NCI-H1930 (cell line): Measurements from ENCODE around the gene TBC1D22A.

Experiments used
- DNase-seq, 2 experiments: peaks; one replicate each; lab custom pipeline; 2025; lab: John Stamatoyannopoulos, UW

The TBC1D22A gene

DNA sequence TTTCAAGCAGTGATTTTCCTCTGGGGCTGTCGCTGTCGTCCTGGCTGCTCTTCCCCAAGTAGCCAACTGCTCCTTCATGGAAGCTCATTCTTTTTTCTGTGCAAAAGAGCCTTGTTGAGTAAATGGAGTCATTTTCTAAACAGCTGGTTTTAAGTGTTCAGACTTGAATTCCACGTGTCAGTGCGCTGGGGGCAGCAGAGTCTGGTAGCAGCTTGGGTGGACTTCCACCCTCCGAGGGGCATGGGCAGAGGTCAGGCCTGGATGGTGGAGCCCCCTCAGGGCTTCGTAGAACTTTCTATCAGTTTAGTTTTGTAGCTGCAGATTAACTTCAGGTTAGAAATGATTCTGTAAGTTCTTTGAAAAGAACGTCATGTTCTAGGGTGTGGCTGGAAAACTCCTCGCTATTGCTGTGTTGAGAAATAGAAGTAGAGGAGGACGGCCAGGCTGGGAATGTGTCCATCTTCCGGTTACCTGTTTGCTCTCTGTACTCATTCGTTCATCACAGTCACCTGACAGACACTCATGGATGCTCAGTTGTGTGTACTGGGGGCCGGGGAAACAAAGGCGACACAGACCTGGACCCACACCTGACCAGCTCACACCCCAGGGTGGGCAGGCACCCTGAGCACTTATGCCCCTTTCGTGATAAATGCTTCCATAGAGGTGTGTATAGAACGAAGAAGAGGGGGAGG, 270.7 kb downstream of the TBC1D22A start:
- no peak for DNase-seq

GRCh38 chr22:47033648-47034000, 271.2 kb downstream of the TBC1D22A start:
- DNase-seq = no peak

GRCh38 chr22:47034076-47034808, 271.8 kb downstream of the TBC1D22A start:
- DNase-seq = no peak

DNA sequence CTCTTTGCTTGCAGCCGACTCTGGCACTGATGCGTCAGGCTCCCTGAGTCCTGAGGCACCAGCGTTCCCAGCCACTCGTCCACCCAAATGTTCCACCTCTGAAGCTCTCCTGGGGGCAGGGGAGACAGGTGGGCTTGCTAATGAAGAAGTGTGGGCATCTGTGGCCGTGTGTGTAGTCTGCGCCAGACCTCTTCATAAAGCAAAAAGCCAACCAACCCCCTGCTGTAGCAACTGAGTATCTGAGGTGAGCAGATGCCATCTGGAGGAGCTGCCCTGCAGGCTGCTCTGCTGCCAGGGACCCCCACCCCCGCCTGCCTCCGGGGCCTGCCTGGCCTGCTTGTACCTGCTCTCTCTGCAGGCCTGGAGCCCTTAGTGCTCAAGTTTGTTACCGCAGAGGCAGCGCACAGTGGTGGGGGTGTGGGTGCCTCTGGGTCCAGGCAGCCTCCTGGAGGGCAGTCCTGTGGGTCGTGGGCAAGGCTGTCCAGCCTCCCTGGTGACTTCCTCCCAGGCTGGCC, 272.5 kb downstream of the TBC1D22A start:
- DNase-seq = no peak

- no peak for DNase-seq
Measured at GRCh38 chr22:47035425-47035881, 273.0 kb downstream of the TBC1D22A start.

GRCh38 chr22:47036352-47036751, 273.9 kb downstream of the TBC1D22A start:
- no peak for DNase-seq

GRCh38 chr22:47036936-47037485, 274.6 kb downstream of the TBC1D22A start:
- no peak for DNase-seq

- no peak for DNase-seq
Measured at GRCh38 chr22:47038206-47038835, 275.9 kb downstream of the TBC1D22A start.

DNA sequence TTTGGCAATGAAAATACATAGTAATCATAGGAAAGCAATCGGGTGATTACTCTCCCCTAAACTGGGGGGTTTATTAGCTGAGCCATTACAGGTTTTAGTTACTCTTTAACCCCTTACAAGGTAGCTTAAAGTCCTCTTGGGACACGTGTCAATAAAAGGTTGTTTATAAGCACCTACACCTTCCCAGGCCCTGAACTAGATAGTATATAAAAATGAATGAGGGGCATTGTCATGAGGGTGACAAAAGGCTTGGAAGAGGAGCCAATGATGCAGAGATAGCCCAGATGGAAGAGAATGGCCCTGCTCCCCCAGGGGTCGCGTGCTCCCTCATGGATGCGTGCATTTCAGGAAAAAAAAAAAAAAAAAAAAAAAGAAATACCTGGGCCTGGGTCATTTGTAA, 276.9 kb downstream of the TBC1D22A start:
- DNase-seq = no peak

- no peak for DNase-seq
Measured at GRCh38 chr22:47040486-47041270, 278.2 kb downstream of the TBC1D22A start.

- DNase-seq = no peak
Measured at GRCh38 chr22:47041271-47042115, 279.0 kb downstream of the TBC1D22A start.

- no peak for DNase-seq
Measured at GRCh38 chr22:47042116-47042825, 279.8 kb downstream of the TBC1D22A start.

DNA sequence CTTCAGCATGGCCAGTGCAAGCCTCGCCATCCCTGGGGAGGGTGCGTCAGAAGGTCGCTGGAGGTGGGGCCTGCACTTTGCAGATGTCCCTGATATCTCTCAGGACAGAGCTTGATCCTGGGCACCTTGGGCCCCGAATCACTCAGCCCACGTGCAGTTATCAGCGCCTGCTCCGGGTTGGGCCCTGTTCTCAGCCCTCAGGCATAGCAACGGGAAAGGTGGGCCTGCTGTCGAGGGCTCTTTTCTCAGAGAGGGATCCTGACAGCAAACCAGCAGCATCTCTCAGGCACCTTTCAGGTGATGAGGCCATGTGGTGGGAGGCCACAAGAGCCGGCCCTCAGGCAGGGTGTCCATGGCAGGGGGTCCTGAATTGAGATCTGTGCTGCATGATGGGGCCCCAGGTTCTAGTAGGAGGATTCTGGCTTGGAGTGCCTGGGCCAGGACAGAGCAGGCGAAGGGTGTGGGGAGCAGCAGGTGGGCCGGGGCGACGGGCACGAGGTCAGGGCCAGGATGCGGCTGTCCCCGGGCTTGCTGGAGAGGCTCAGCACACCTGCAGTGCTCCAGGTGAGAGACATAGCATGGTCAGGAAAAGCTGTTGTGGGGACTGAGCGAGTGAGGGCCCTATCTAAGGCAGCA, 280.5 kb downstream of the TBC1D22A start:
- no peak for DNase-seq

DNA sequence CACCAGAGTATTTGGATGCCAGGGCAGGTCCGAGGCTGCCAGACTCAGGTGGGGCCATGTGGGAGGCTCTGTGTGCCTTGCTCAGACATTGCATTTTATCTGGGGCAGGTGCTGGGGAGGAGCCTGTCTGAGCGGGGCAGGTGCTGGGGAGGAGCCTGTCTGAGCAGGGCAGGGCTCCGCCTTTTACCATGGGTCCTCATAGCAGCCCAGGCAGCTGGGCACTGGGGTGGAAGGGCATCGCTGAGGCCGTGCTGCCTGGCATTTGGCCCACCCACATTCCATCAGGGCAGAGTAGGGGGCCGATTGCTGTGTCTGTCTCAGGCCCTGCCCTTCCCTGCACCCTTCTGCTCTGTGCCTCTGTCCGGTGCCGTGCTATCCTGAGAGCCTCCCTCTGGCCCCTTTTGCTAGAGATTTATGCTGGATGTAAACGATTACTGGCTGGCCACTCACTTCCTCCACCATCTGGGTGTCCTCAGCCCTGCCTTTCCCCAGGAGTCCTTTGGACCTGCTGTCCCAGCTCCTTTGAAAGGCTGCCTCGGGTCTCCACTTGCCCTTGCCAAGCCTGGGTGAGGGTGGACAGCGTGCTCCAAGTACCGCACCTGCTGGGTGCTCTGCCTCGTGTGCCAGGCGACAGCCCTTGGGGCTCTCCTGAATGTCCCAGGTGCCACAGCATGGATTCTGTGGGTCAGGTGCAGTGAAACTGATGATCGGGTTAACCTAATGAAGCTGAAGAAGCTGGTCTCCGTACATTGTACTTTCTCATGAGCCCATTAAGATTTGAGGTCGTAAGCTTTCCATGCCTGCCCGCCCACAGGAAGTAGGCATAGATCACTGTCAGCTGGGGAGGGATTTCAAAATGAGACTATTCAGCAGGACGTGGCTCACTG, 281.6 kb downstream of the TBC1D22A start:
- no peak for DNase-seq

DNA sequence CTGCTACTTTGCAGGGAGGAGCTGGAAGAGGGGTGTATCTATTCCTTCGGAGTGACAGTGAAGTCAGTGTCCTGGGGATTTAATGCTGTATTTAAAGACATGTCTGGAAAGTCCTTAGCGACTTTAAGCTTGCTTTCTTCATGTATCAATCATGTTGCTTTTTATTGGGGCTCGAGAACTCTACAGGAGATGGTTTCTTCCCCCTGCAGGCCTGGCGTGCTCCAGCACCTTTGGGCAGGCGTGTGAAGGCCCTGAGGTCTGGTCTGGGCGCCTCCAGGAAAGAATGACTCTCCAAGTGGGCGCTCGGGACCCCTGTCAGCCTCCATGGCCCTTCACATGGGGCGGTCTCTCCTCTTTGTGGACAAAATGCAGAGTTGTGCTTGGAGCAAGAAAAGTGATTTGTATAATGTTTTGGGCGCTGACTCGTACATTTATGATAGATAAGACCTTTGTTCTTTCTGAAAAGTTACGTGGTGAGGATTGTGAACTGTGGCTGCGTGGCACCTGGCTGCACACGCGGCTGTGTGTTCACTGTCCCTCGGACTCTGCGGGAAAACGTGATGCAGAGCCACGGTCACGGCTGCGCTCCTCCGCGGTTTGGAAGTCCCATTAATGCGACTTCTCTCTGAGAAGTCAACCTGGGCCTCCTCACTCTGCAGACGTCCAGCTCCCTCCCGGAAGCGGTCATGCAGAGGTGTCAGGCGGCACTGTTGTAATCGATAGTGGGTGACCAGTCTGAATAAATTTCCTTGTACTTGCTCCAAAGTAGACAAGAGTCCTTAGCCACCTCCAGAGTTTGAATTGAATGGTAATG, 282.5 kb downstream of the TBC1D22A start:
- DNase-seq = no peak

DNA sequence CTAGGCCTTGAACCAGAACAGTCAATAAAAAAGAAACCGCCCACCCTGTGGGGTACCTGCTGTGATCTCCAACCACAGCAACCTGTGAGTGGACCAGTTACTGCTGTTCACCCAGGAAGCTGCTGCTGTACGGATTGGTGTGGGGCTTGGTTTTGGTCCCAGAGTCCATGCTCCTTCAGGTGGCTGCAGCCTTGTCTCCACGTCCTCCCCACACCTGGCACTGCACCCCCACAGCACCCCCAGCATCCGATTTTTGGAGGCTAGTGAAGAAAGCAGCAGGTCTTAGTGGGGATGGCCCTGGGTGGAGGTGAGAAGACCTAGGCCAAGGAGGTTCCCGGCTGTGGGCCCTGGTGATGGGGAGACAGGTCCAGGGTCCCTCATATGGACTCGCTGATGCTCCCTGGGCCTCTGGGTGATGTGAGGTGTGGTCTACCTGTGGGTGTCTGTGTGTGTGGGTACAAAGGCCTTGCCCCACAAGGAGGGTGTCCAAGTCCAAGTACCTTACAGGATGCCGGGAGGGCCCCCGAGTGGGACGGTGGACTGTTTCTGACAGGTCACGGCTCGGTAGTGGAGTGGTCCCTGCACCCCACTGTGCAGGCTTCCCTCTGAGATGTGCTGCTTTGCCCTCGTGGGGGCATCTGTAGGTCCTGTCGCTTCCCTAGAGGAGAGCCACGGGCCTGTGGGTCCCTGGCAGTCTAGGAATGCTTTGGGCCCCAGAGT, 283.4 kb downstream of the TBC1D22A start:
- no peak for DNase-seq

DNA sequence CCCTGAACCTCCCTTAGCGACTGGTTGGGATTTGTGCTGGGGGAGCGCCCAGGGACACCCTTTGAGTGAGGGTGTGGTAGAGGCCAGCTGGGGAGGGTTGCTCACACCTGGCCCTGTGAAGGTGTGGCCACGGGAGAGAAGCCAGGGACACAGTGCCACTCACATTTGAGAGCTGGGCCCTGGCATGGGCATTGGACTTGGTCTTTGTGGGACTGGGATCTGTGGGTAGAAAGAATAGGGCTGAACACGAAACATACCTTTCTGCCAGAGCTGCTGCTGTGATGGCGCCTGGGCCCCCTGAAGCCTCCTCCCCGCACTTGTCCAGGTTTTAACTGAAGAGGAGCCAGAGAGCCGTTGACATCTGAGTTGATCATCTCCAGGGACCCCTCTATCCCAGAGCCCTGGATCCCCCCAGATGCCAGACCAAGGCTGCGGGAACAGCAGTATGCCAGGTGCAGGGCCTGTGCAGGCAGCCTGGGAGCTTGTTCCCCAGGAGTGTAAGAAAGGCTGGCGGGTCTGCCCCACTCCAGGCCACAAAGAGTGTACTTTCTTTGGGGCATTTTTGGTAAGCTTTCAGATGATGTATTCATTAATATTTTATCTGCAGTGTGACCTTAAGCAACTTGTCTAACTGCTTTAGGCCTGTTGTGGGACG, 284.1 kb downstream of the TBC1D22A start:
- no peak for DNase-seq
